GM12878 (cell line): ENCODE measurements around the gene PAK5. TPM values are rescaled to one million over a fixed set of nuclear protein-coding genes. Genes with fewer than 3 reads are reported as not detected.
A peak's percentile ranks its signal among the peaks of the same experiment; 100 is the strongest.

Source experiments
- ATAC-seq: fragments of 200-7000 bp; cut with Tn5 transposase; 3 replicates; pipeline ENCODE4 v1.9.1; 2020; ENCODE audit warnings: mild to moderate bottlenecking, moderate library complexity
- BruUV-seq: library from RNA; stranded (reverse); fragments of 400-500 nt; replicated peaks from 2 replicates; lab custom pipeline; 2021; lab: Mats Ljungman, UMichigan
- CTCF ChIA-PET: fragments of 300-600 bp; sonication (Branson Sonifier 250); formaldehyde crosslinking; extraction: SDS; loops from one replicate; lab custom pipeline; 2021; ENCODE audit warnings: inconsistent platforms; lab: Yijun Ruan, JAX
- POLR2A ChIA-PET: fragments of 350-600 bp; formaldehyde crosslinking; extraction: SDS; loops from one replicate; lab custom pipeline; 2021; ENCODE audit warnings: inconsistent platforms; lab: Charles Lee
- RAD21 ChIA-PET: fragments of 300-600 bp; sonication (Branson Sonifier 250); formaldehyde crosslinking; loops from one replicate; lab custom pipeline; 2023; ENCODE audit warnings: antibody characterized with exemption; ENCODE audit not compliant: unreplicated experiment; lab: Charles Lee
- SMC1A ChIA-PET: fragments of 300-600 bp; sonication (Branson Sonifier 250); formaldehyde crosslinking; loops from one replicate; lab custom pipeline; 2023; ENCODE audit not compliant: unreplicated experiment, uncharacterized antibody; lab: Charles Lee
- DNase-seq: peaks from one replicate; pipeline ENCODE4 v3.0.0-alpha.2; 2011; ENCODE audit warnings: low read depth, low spot score
- FAIRE-seq: peaks from 3 replicates; lab custom pipeline; 2011; peaks lifted over from hg19 to GRCh38; lab: Jason Lieb, UNC
- H2AFZ ChIP-seq: 2 replicates; pipeline ENCODE4 v1.6.0; 2011; ENCODE audit warnings: low read depth, low read length, control low read depth; ENCODE audit not compliant: control insufficient read depth
- H3K27ac ChIP-seq: 2 replicates; pipeline ENCODE4 v1.5.1; 2011; ENCODE audit warnings: control low read depth; ENCODE audit not compliant: control insufficient read depth, insufficient read depth
- H3K27me3 ChIP-seq, 2 experiments: replicated peaks in 1 of 2; 2 replicates each; pipeline versions ENCODE4 v1.6.0 to v1.6.1; 2011; ENCODE audit warnings: low read length in 1 of 2; ENCODE audit not compliant: control insufficient read depth in 2 of 2, insufficient read depth in 2 of 2
- H3K36me3 ChIP-seq, 2 experiments: 2 replicates each; pipeline ENCODE4 v1.5.1; 2011; ENCODE audit warnings: low read length in 1 of 2; ENCODE audit not compliant: control insufficient read depth in 2 of 2, insufficient read depth in 2 of 2
- H3K4me1 ChIP-seq: 2 replicates; pipeline ENCODE4 v1.6.1; 2011; ENCODE audit warnings: mild to moderate bottlenecking, low read length, moderate library complexity, mixed read lengths; ENCODE audit not compliant: control insufficient read depth, insufficient read depth
- H3K4me2 ChIP-seq: 2 replicates; pipeline ENCODE4 v1.6.0; 2011; ENCODE audit warnings: control low read depth; ENCODE audit not compliant: control insufficient read depth, insufficient read depth
- H3K4me3 ChIP-seq: fragments of 200-600 bp; sonication (generic); 2 replicates; pipeline ENCODE4 v1.5.1; 2016
- H3K79me2 ChIP-seq: 2 replicates; pipeline ENCODE4 v1.6.0; 2011; ENCODE audit warnings: low read length; ENCODE audit not compliant: control insufficient read depth, insufficient read depth
- H3K9ac ChIP-seq: 2 replicates; pipeline ENCODE4 v1.8.0; 2011; ENCODE audit warnings: low read length, control low read depth, mixed read lengths; ENCODE audit not compliant: control insufficient read depth, insufficient read depth
- H3K9me3 ChIP-seq: replicated peaks from 3 replicates; pipeline ENCODE4 v1.5.1; 2011; ENCODE audit warnings: mild to moderate bottlenecking, low read length; ENCODE audit not compliant: control insufficient read depth, insufficient read depth
- H4K20me1 ChIP-seq: 2 replicates; pipeline ENCODE4 v1.6.0; 2011; ENCODE audit not compliant: control insufficient read depth, insufficient read depth
- ATF2 ChIP-seq: IDR thresholded peaks from 2 replicates; pipeline ENCODE4 v1.6.1; 2012; ENCODE audit warnings: low read length, inconsistent platforms
- CBFB ChIP-seq: IDR thresholded peaks from 2 replicates; pipeline ENCODE4 v1.6.1; 2016; ENCODE audit warnings: antibody characterized with exemption, low read depth
- CHD1 ChIP-seq: IDR thresholded peaks from 2 replicates; pipeline ENCODE4 v1.6.1; 2012; ENCODE audit warnings: low read depth, low read length, improper control_type of control experiment
- CTCF ChIP-seq, 3 experiments: IDR thresholded peaks in 2 of 3; conservative IDR thresholded peaks in 1 of 3; 2 replicates each; pipeline ENCODE4 v1.5.1; 2011; ENCODE audit warnings: low read depth in 3 of 3, low read length in 3 of 3, mild to moderate bottlenecking in 3 of 3, control low read depth in 2 of 3, moderate library complexity in 2 of 3, inconsistent platforms in 1 of 3, mixed read lengths in 1 of 3; ENCODE audit not compliant: control insufficient read depth in 2 of 3, insufficient read depth in 1 of 3; ENCODE audit errors: extremely low read depth in 1 of 3
- EGR1 ChIP-seq, 2 experiments: IDR thresholded peaks; 1 replicate in 1 of 2; 2 replicates in 1 of 2; pipeline ENCODE4 v1.6.1; 2011 to 2012; ENCODE audit warnings: low read depth in 2 of 2, low read length in 2 of 2, borderline replicate concordance in 1 of 2, mild to moderate bottlenecking in 1 of 2, moderate library complexity in 1 of 2
- FOS ChIP-seq: IDR thresholded peaks from 3 replicates; pipeline ENCODE4 v1.6.1; 2011; ENCODE audit warnings: borderline replicate concordance; ENCODE audit not compliant: insufficient read length; ENCODE audit errors: extremely low read depth
- MYC ChIP-seq: IDR thresholded peaks from 2 replicates; pipeline ENCODE4 v1.6.1; 2011; ENCODE audit warnings: mild to moderate bottlenecking, low read length, moderate library complexity, inconsistent platforms; ENCODE audit not compliant: insufficient read depth, insufficient replicate concordance, insufficient read length, severe bottlenecking
- NBN ChIP-seq: fragments of 450-650 bp; IDR thresholded peaks from 2 replicates; pipeline ENCODE4 v1.6.1; 2016
- NR2C1 ChIP-seq: fragments of 450-650 bp; IDR thresholded peaks from 2 replicates; pipeline ENCODE4 v1.6.1; 2017; ENCODE audit warnings: antibody characterized with exemption, mild to moderate bottlenecking, moderate library complexity
- POLR2A ChIP-seq: IDR thresholded peaks from 2 replicates; pipeline ENCODE4 v1.6.1; 2011; ENCODE audit warnings: low read depth, mild to moderate bottlenecking, low read length
- RELB ChIP-seq: fragments of 450-650 bp; IDR thresholded peaks from 2 replicates; pipeline ENCODE4 v1.6.1; 2017; ENCODE audit warnings: low read depth, mild to moderate bottlenecking, moderate library complexity
- SMC3 ChIP-seq: IDR thresholded peaks from 2 replicates; pipeline ENCODE4 v1.6.1; 2011; ENCODE audit warnings: low read length, improper control_type of control experiment, borderline replicate concordance
- SUZ12 ChIP-seq: fragments of 200-600 bp; sonication (generic); IDR thresholded peaks from one replicate; pipeline ENCODE4 v1.6.1; 2018; ENCODE audit warnings: antibody characterized with exemption, mild to moderate bottlenecking; ENCODE audit not compliant: unreplicated experiment
- TARDBP ChIP-seq: IDR thresholded peaks from 2 replicates; pipeline ENCODE4 v1.6.1; 2016; ENCODE audit warnings: borderline replicate concordance
- ZBTB33 ChIP-seq: fragments of 450-650 bp; IDR thresholded peaks from 2 replicates; pipeline ENCODE4 v1.6.1; 2017; ENCODE audit warnings: mild to moderate bottlenecking
- WGBS: methylation state at CpG from one replicate; pipeline ENCODE4 v1.1.6; 2016; ENCODE audit warnings: low lambda C conversion rate; ENCODE audit not compliant: insufficient replicate concordance, insufficient coverage; ENCODE audit errors: missing lambda C conversion rate; 5-methylcytosine and 5-hydroxymethylcytosine counted together
- in situ Hi-C: fragments of 300-500 bp; cut with MboI; formaldehyde crosslinking; loops from 9 replicates; pipeline ENCODE4 v1.14.3; 2018; ENCODE audit warnings: mixed read lengths
- intact Hi-C: fragments of 100-400 bp; cut with micrococcal nuclease; formaldehyde crosslinking; loops from one replicate; pipeline ENCODE4 v1.14.2; 2022; ENCODE audit not compliant: unreplicated experiment
- polyA plus RNA-seq, 11 experiments: library from polyadenylated mRNA; depleted of rRNA in 4 of 11; unstranded in 6 of 11; stranded (reverse) in 5 of 11; fragments of >200 nt; fragmentation: Nextera tagmentation in 4 of 11; fragmentation: Illumina TruSeq in 1 of 11; extraction: Ambion mirVana in 4 of 11; extraction: Trizol in 1 of 11; gene quantifications; 1 replicate in 1 of 11; 2 replicates in 10 of 11; pipeline versions ENCODE4 v1.2.1 to v1.2.3, GENCODE V29; 2011 to 2016; ENCODE audit warnings: inconsistent platforms in 2 of 11, missing spikeins in 2 of 11, low read depth in 1 of 11
- total RNA-seq, 4 experiments: library from RNA; depleted of rRNA in 3 of 4; stranded (reverse); fragments of >200 nt in 3 of 4; fragmentation: Illumina TruSeq in 1 of 4; extraction: Trizol in 1 of 4; gene quantifications; 2 replicates each; pipeline versions ENCODE4 v1.2.1 to v1.2.3, GENCODE V29; 2013 to 2021

Gene PAK5
- total and polyA plus RNA-seq, 10 of the 15 experiments (the other 5 are each of a cell fraction or from before 2014, with no cell fraction given) = not detected

GRCh38 chr20:9508240-9508661 lies 330.6 kb downstream of the PAK5 start (continued):
- TF ChIP-seq SUZ12 (no peak), CBFB (no peak), EGR1 (IDR thresholded peaks at IDR 0.05; ENCODE audit: borderline replicate concordance in 1 of 2, low read depth in 2 of 2, low read length in 2 of 2) (no peak), FOS (no peak), NR2C1 (no peak), TARDBP (no peak)

GRCh38 chr20:9507544-9508239 lies 331.2 kb downstream of the PAK5 start:
- ChIA-PET POLR2A (no interaction called here), CTCF (no interaction called here), RAD21 (no interaction called here), SMC1A (no interaction called here)
- Histone ChIP-seq H3K9me3 (no peaks in the 10 kb centered on the region; the same call in 2 of the 3 replicates), H3K27me3 (peaks cover 0 to 17% of the 10 kb centered on the region in 2 experiments; a peak in 3 of 4 replicates), H4K20me1 (no peaks in the 10 kb centered on the region), H3K79me2 (no peaks in the 10 kb centered on the region; the same call in 1 of the 2 replicates), H3K27ac (peak overlapping the region; percentile 34; the same call in 1 of the 2 replicates), H3K4me1 (peaks cover 51% of the 10 kb centered on the region), H3K4me3 (0 out of 2 replicates have a peak overlapping the region, but pooled peaks have one; percentile 40), H3K36me3 (no peaks in the 10 kb centered on the region), H3K4me2 (peak overlapping the region; percentile 67), H2AFZ (no peak overlapping the region), H3K9ac (no peak overlapping the region)
- TF ChIP-seq CTCF (IDR thresholded peaks at IDR 0.05 in 2 of 3, conservative IDR thresholded peaks at IDR 0.05 in 1 of 3; ENCODE audit: control insufficient read depth in 2 of 3, extremely low read depth in 1 of 3, insufficient read depth in 1 of 3, low read depth in 3 of 3, low read length in 3 of 3) (no peak), ZBTB33 (no peak), ATF2 (no peak), CHD1 (no peak), MYC (no peak), SMC3 (no peak), NBN (no peak), POLR2A (no peak), RELB (no peak)
- FAIRE-seq = no peak
- WGBS = 31% methylated on average over 37 of the region's 37 CpGs
- no TSS peak for BruUV-seq
- ATAC-seq = no peak
- intact Hi-C loops = no loop called here
- in situ Hi-C loops = no loop called here
- DNase-seq = no peak
